IMR-90 (cell line): ENCODE data around the gene PDIA4. TPM values are rescaled to one million over a fixed set of nuclear protein-coding genes. Genes with fewer than 3 reads are reported as not detected.

ENCODE experiments used
- ATAC-seq: fragments of 200-7000 bp; cut with Tn5 transposase; 2 replicates; pipeline ENCODE4 v1.9.1; 2020; ENCODE audit warnings: low read depth, mild to moderate bottlenecking, moderate library complexity
- BruUV-seq: library from RNA; stranded (reverse); fragments of 400-500 nt; replicated peaks from 2 replicates; lab custom pipeline; 2021; lab: Mats Ljungman, UMichigan
- CTCF ChIA-PET: fragments of 300-600 bp; formaldehyde crosslinking; extraction: SDS; loops from one replicate; lab custom pipeline; 2021; ENCODE audit warnings: antibody characterized with exemption; lab: Yijun Ruan, JAX
- POLR2A ChIA-PET: fragments of 300-600 bp; sonication (Branson Sonifier 250); formaldehyde crosslinking; loops from one replicate; lab custom pipeline; 2022; ENCODE audit warnings: antibody characterized with exemption; ENCODE audit not compliant: unreplicated experiment; lab: Charles Lee
- DNase-seq: peaks from one replicate; pipeline ENCODE4 v3.0.0; 2013
- H2AFZ ChIP-seq: replicated peaks from 2 replicates; pipeline ENCODE3; 2013; ENCODE audit warnings: low read length, mild to moderate bottlenecking; ENCODE audit not compliant: poor library complexity
- H2AK5ac ChIP-seq: 2 replicates; pipeline ENCODE4 v1.6.1; 2013; ENCODE audit warnings: low read depth, low read length, inconsistent platforms
- H2AK9ac ChIP-seq: replicated peaks from 2 replicates; pipeline ENCODE3; 2013; ENCODE audit warnings: mild to moderate bottlenecking, low read depth, low read length, moderate library complexity; ENCODE audit not compliant: poor library complexity
- H2BK120ac ChIP-seq: 2 replicates; pipeline ENCODE4 v1.6.1; 2013; ENCODE audit warnings: low read depth, low read length, inconsistent platforms
- H2BK15ac ChIP-seq: 3 replicates; pipeline ENCODE4 v1.6.1; 2013; ENCODE audit warnings: low read depth, low read length, inconsistent platforms
- H2BK20ac ChIP-seq: 2 replicates; pipeline ENCODE4 v1.6.1; 2013; ENCODE audit warnings: low read depth, mild to moderate bottlenecking, inconsistent platforms, low read length, moderate library complexity
- H2BK5ac ChIP-seq: 2 replicates; pipeline ENCODE4 v1.6.1; 2013; ENCODE audit warnings: mild to moderate bottlenecking, low read depth, low read length, inconsistent platforms; ENCODE audit not compliant: poor library complexity, severe bottlenecking
- H3K14ac ChIP-seq: replicated peaks from 2 replicates; pipeline ENCODE4 v1.6.1; 2013; ENCODE audit warnings: low read depth, low read length, inconsistent platforms
- H3K18ac ChIP-seq: 2 replicates; pipeline ENCODE4 v1.6.1; 2013; ENCODE audit warnings: low read depth, low read length, control low read depth
- H3K23ac ChIP-seq: 2 replicates; pipeline ENCODE4 v1.6.1; 2013; ENCODE audit warnings: low read depth, low read length, inconsistent platforms
- H3K27ac ChIP-seq: 2 replicates; pipeline ENCODE4 v1.5.1; 2013; ENCODE audit warnings: mild to moderate bottlenecking, control low read depth, low read length; ENCODE audit not compliant: insufficient read depth
- H3K27me3 ChIP-seq: 2 replicates; pipeline ENCODE4 v1.6.1; 2013; ENCODE audit warnings: low read length; ENCODE audit not compliant: control insufficient read depth, insufficient read depth
- H3K36me3 ChIP-seq: 2 replicates; pipeline ENCODE4 v1.6.1; 2013; ENCODE audit warnings: low read length, mixed read lengths; ENCODE audit not compliant: control insufficient read depth, insufficient read depth
- H3K4ac ChIP-seq: 2 replicates; pipeline ENCODE4 v1.6.1; 2013; ENCODE audit warnings: low read depth, low read length, inconsistent platforms
- H3K4me1 ChIP-seq: 2 replicates; pipeline ENCODE4 v1.6.1; 2013; ENCODE audit warnings: low read length, mixed read lengths; ENCODE audit not compliant: control insufficient read depth, insufficient read depth
- H3K4me2 ChIP-seq: 2 replicates; pipeline ENCODE4 v1.6.1; 2013; ENCODE audit warnings: low read depth, mild to moderate bottlenecking, control low read depth, low read length, moderate library complexity
- H3K4me3 ChIP-seq: 2 replicates; pipeline ENCODE4 v1.5.1; 2013; ENCODE audit warnings: low read depth, mild to moderate bottlenecking, control low read depth, low read length, moderate library complexity; ENCODE audit not compliant: insufficient read depth
- H3K56ac ChIP-seq: 2 replicates; pipeline ENCODE4 v1.6.1; 2013; ENCODE audit warnings: low read length, inconsistent platforms; ENCODE audit not compliant: insufficient read depth; ENCODE audit errors: extremely low read depth
- H3K79me1 ChIP-seq, 2 experiments: 2 replicates each; pipeline ENCODE4 v1.6.1; 2013; ENCODE audit warnings: low read length in 2 of 2, inconsistent platforms in 1 of 2, low read depth in 1 of 2
- H3K9ac ChIP-seq: 2 replicates; pipeline ENCODE4 v1.6.1; 2013; ENCODE audit warnings: low read depth, low read length, control low read depth
- H3K9me1 ChIP-seq: 2 replicates; pipeline ENCODE4 v1.6.1; 2013; ENCODE audit warnings: low read length, inconsistent platforms; ENCODE audit not compliant: insufficient read depth
- H3K9me3 ChIP-seq: 2 replicates; pipeline ENCODE4 v1.6.1; 2013; ENCODE audit warnings: low read length; ENCODE audit not compliant: control insufficient read depth, insufficient read depth
- H4K20me1 ChIP-seq: 2 replicates; pipeline ENCODE4 v1.6.1; 2013; ENCODE audit warnings: low read length, inconsistent platforms; ENCODE audit not compliant: insufficient read depth
- H4K5ac ChIP-seq: 2 replicates; pipeline ENCODE4 v1.6.1; 2013; ENCODE audit warnings: mild to moderate bottlenecking, low read depth, low read length, control low read depth
- H4K8ac ChIP-seq, 2 experiments: 2 replicates each; pipeline ENCODE4 v1.6.1; 2013; ENCODE audit warnings: low read depth in 2 of 2, low read length in 2 of 2, control low read depth in 1 of 2, inconsistent platforms in 1 of 2
- H4K91ac ChIP-seq: 2 replicates; pipeline ENCODE4 v1.6.1; 2013; ENCODE audit warnings: low read depth, low read length, inconsistent platforms; ENCODE audit not compliant: insufficient read depth
- BHLHE40 ChIP-seq: fragments of 150-350 bp; IDR thresholded peaks from 2 replicates; pipeline ENCODE4 v1.6.1; 2016; ENCODE audit warnings: mild to moderate bottlenecking, low read depth, low read length
- CHD1 ChIP-seq: IDR thresholded peaks from 2 replicates; pipeline ENCODE4 v1.6.1; 2012; ENCODE audit warnings: low read depth, low read length, improper control_type of control experiment
- CTCF ChIP-seq: conservative IDR thresholded peaks from 2 replicates; pipeline ENCODE4 v1.5.1; 2012; ENCODE audit warnings: mild to moderate bottlenecking, low read depth, low read length, improper control_type of control experiment
- FOS ChIP-seq: fragments of 150-350 bp; IDR thresholded peaks from 2 replicates; pipeline ENCODE4 v1.6.1; 2016; ENCODE audit warnings: low read depth, low read length
- MAZ ChIP-seq: IDR thresholded peaks from 2 replicates; pipeline ENCODE4 v1.6.1; 2012; ENCODE audit warnings: low read depth, mild to moderate bottlenecking, low read length, improper control_type of control experiment, moderate library complexity, borderline replicate concordance
- NFE2L2 ChIP-seq: fragments of 150-350 bp; IDR thresholded peaks from 2 replicates; pipeline ENCODE4 v1.6.1; 2016; ENCODE audit warnings: low read depth, mild to moderate bottlenecking, low read length
- POLR2A ChIP-seq: IDR thresholded peaks from 2 replicates; pipeline ENCODE4 v1.6.1; 2012; ENCODE audit warnings: mild to moderate bottlenecking, low read depth, low read length
- RAD21 ChIP-seq: IDR thresholded peaks from 2 replicates; pipeline ENCODE4 v1.6.1; 2012; ENCODE audit warnings: low read length, improper control_type of control experiment
- RFX5 ChIP-seq: IDR thresholded peaks from 2 replicates; pipeline ENCODE4 v1.8.0; 2012; ENCODE audit warnings: low read depth, mild to moderate bottlenecking, low read length, moderate library complexity
- USF2 ChIP-seq: fragments of 150-350 bp; IDR thresholded peaks from 2 replicates; pipeline ENCODE4 v1.6.1; 2017; ENCODE audit warnings: mild to moderate bottlenecking, antibody characterized with exemption, low read length, low read depth
- WGBS, 2 experiments: methylation state at CpG; one replicate each; pipeline versions ENCODE4 v1.1.5 to v1.1.7; 2013; ENCODE audit warnings: missing lambda C conversion rate in 2 of 2; ENCODE audit not compliant: insufficient read length in 1 of 2; ENCODE audit errors: extremely low coverage in 2 of 2; 5-methylcytosine and 5-hydroxymethylcytosine counted together
- dilution Hi-C: fragments of 300-500 bp; cut with HindIII; formaldehyde crosslinking; loops from one replicate; pipeline ENCODE4 v1.14.3; 2018; ENCODE audit warnings: low sequenced_read_pairs; ENCODE audit not compliant: unreplicated experiment
- in situ Hi-C: fragments of 300-500 bp; cut with MboI; formaldehyde crosslinking; loops from 3 replicates; pipeline ENCODE4 v1.14.3; 2019; ENCODE audit warnings: low sequenced_read_pairs, inconsistent platforms, mixed read lengths
- intact Hi-C: fragments of 100-400 bp; cut with micrococcal nuclease; formaldehyde crosslinking; loops from 2 replicates; pipeline ENCODE4 v1.10.0; 2022
- polyA plus RNA-seq, 3 experiments: library from polyadenylated mRNA; depleted of rRNA; stranded (reverse); fragments of >200 nt; gene quantifications; 2 replicates each; pipeline ENCODE4 v1.2.3, GENCODE V29; 2012; ENCODE audit warnings: low replicate concordance in 1 of 3
- total RNA-seq: library from RNA; depleted of rRNA; stranded (reverse); fragments of >200 nt; gene quantifications from 2 replicates; pipeline ENCODE4 v1.2.3, GENCODE V29; 2012

PDIA4 gene
- total and polyA plus RNA-seq, 2 of the 4 experiments (the other 2 are of a cell fraction): 241 to 304 TPM

DNA sequence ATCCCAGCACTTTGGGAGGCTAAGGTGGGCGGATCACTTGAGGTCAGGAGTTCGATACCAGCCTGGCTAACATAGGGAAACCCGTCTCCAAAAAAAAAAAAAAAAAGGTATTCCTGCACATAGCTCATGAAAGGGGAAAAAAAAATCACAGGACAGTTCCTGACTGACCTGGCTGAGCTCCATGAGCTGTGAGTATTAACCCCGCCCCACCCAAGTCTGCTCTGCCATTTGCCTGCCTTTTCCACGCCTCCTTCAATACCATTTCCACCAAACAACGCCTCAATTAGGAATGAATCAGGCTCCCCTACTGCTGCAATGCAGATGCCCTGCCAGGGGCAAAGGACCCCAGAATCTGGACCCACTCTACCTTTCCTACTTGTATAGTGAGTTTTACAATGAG lies 55.0 kb downstream of the PDIA4 start:
- Histone ChIP-seq H4K91ac (no peak overlapping the region), H3K27ac (no peak overlapping the region), H2BK5ac (no peak overlapping the region), H4K8ac (no peak overlapping the region), H3K79me1 (no peaks in the 10 kb centered on the region), H3K9me1 (no peaks in the 10 kb centered on the region), H3K27me3 (peaks cover 2% of the 10 kb centered on the region; the same call in 1 of the 2 replicates), H4K20me1 (no peaks in the 10 kb centered on the region), H3K9ac (no peak overlapping the region), H3K23ac (no peak overlapping the region), H3K4me1 (no peaks in the 10 kb centered on the region), H3K14ac (no peak overlapping the region), H2AFZ (no peak overlapping the region), H3K4ac (no peak overlapping the region), H3K4me2 (no peak overlapping the region), H2AK5ac (no peak overlapping the region), H2BK15ac (no peak overlapping the region), H3K36me3 (no peaks in the 10 kb centered on the region), H4K5ac (no peak overlapping the region), H3K9me3 (no peaks in the 10 kb centered on the region), H3K4me3 (no peak overlapping the region), H2BK120ac (no peak overlapping the region), H3K56ac (no peak overlapping the region), H2BK20ac (no peak overlapping the region), H2AK9ac (no peak overlapping the region), H3K18ac (no peak overlapping the region)
- BruUV-seq: no TSS peak
- in situ Hi-C loops: loop anchor here (25.0 kb wide), 1 partner anchor 711 kb away; no protein-coding TSS in a partner anchor
- ATAC-seq: no peak
- dilution Hi-C loops: no loop called here
- WGBS, 2 experiments: 100% methylated on average over 2 of the region's 6 CpGs; no CpG with 5 or more reads in 1 of the 2 experiments
- no peak for DNase-seq
- TF ChIP-seq CHD1 (no peak), FOS (no peak), RAD21 (no peak), BHLHE40 (no peak), USF2 (no peak), RFX5 (no peak), MAZ (no peak), NFE2L2 (no peak), CTCF (no peak), POLR2A (no peak)
- intact Hi-C loops: no loop called here
- POLR2A ChIA-PET: no interaction called here
- CTCF ChIA-PET: interaction anchor here (0.6 kb wide), 1 partner anchor 75 kb away, joined by 5 read pairs; no protein-coding TSS in a partner anchor
